Measurements from ENCODE around the gene XYLB. TPM values are rescaled to one million over a fixed set of nuclear protein-coding genes. Genes with fewer than 3 reads are reported as not detected.

XYLB gene
- total and polyA plus RNA-seq, 2 of the 13 experiments (the other 11 are each of a cell fraction or from before 2014, with no cell fraction given), result 25.9 to 30.0 TPM

DNA sequence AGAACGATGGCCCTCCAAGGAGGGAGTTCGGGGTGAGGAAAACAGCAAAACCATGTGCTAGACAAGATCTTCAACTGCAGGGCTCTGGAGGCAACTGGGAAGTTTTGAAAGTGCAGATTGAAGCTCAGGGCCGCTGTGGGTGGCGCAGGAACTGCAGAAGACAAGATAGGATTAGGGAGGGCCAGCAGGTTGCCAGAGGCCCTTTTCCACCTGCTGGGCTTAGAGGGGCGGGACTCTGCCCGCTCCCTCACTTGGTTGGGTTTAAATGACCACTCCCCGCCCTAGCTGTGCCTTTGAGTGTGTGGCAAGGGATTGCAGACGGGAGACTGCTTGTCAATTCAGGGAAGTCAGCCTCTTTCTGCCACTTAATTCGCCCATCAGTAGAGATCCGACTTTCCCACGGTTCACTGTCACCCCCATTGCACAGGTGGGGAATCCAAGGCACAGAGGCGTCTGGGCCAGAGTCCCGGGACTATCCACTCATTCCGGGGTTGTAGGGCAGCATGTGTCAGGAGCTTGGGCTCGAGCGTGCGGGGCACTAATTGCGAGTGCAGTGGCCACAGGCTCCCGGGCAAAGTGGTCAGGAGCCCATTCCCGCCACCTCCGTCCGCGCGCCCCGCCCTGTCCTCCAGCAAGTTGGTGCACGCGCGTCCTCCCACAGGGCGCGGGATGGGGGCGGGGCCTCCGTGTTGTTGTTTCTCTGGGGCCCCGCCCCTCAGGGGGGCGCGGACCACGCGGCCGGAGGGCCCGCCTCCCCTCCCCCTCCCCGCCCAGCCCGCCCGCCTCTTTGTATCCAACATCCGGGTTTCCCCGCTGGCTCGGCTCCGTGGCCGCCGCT, 106.7 kb downstream of the XYLB start, which contains the start of gene ACVR2B (continued):
- TF ChIP-seq ZNF740 (CRISPR knock-in tag; IDR thresholded peaks at IDR 0.05) (no peak), FOXK2 (IDR thresholded peaks at IDR 0.05) (peak; percentile 77), FLYWCH1 (CRISPR knock-in tag; IDR thresholded peaks at IDR 0.05) (no peak), THAP11 (CRISPR knock-in tag; IDR thresholded peaks at IDR 0.05) (0 out of 2 replicates have a peak, but pooled peaks have one; percentile 11), ZMYM2 (CRISPR knock-in tag; IDR thresholded peaks at IDR 0.05) (peak; percentile 58; the same call in 1 of the 2 replicates), MNT (IDR thresholded peaks at IDR 0.05) (peak; percentile 71), ZNF205 (CRISPR knock-in tag; IDR thresholded peaks at IDR 0.05) (peak; percentile 39; the same call in 1 of the 2 replicates), SCMH1 (CRISPR knock-in tag; IDR thresholded peaks at IDR 0.05; ENCODE audit: borderline replicate concordance) (no peak), CHCHD3 (CRISPR knock-in tag; IDR thresholded peaks at IDR 0.05) (0 out of 2 replicates have a peak, but pooled peaks have one; percentile 47), ZMYM3 (CRISPR knock-in tag; IDR thresholded peaks at IDR 0.05) (peak; percentile 51; the same call in 1 of the 2 replicates), YEATS4 (CRISPR knock-in tag; IDR thresholded peaks at IDR 0.05; ENCODE audit: borderline replicate concordance) (0 out of 2 replicates have a peak, but pooled peaks have one; percentile 24), CC2D1A (CRISPR knock-in tag; IDR thresholded peaks at IDR 0.05) (no peak), AGO2 (optimal IDR thresholded peaks at IDR 0.05; ENCODE audit: low read depth, low read length) (peak; percentile 71), TSC22D2 (CRISPR knock-in tag; IDR thresholded peaks at IDR 0.05; ENCODE audit: borderline replicate concordance) (no peak), FOXA3 (CRISPR knock-in tag; IDR thresholded peaks at IDR 0.05) (peak; percentile 23; the same call in 1 of the 2 replicates), ZBTB38 (CRISPR knock-in tag; IDR thresholded peaks at IDR 0.05) (peak; percentile 26; the same call in 1 of the 2 replicates), E2F5 (CRISPR knock-in tag; conservative IDR thresholded peaks at IDR 0.05) (peak; percentile 49; the same call in 1 of the 2 replicates), SIX1 (CRISPR knock-in tag; IDR thresholded peaks at IDR 0.05; ENCODE audit: borderline replicate concordance) (no peak), ZNF292 (CRISPR knock-in tag; IDR thresholded peaks at IDR 0.05; ENCODE audit: borderline replicate concordance, low read depth) (0 out of 2 replicates have a peak, but pooled peaks have one; percentile 19), IRF9 (CRISPR knock-in tag; IDR thresholded peaks at IDR 0.05; ENCODE audit: borderline replicate concordance) (0 out of 2 replicates have a peak, but pooled peaks have one; percentile 36), ZNF598 (CRISPR knock-in tag; IDR thresholded peaks at IDR 0.05; ENCODE audit: borderline replicate concordance) (no peak; the same call in 1 of the 2 replicates)
- TF ChIP-seq, protein P1, sequence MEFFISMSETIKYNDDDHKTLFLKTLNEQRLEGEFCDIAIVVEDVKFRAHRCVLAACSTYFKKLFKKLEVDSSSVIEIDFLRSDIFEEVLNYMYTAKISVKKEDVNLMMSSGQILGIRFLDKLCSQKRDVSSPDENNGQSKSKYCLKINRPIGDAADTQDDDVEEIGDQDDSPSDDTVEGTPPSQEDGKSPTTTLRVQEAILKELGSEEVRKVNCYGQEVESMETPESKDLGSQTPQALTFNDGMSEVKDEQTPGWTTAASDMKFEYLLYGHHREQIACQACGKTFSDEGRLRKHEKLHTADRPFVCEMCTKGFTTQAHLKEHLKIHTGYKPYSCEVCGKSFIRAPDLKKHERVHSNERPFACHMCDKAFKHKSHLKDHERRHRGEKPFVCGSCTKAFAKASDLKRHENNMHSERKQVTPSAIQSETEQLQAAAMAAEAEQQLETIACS (CRISPR knock-in tag; IDR thresholded peaks at IDR 0.05), result peak; percentile 64
- TF ChIP-seq, protein P2, sequence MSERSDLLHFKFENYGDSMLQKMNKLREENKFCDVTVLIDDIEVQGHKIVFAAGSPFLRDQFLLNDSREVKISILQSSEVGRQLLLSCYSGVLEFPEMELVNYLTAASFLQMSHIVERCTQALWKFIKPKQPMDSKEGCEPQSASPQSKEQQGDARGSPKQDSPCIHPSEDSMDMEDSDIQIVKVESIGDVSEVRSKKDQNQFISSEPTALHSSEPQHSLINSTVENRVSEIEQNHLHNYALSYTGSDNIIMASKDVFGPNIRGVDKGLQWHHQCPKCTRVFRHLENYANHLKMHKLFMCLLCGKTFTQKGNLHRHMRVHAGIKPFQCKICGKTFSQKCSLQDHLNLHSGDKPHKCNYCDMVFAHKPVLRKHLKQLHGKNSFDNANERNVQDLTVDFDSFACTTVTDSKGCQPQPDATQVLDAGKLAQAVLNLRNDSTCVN (CRISPR knock-in tag; IDR thresholded peaks at IDR 0.05; ENCODE audit: borderline replicate concordance), result no peak

Data from HepG2 (cell line).